NCI-H748 (cell line): ENCODE results near the gene HRH3.

Experiments used
- DNase-seq: peaks from one replicate; lab custom pipeline; 2025; ENCODE audit not compliant: unreplicated experiment; lab: John Stamatoyannopoulos, UW

Gene HRH3

DNA sequence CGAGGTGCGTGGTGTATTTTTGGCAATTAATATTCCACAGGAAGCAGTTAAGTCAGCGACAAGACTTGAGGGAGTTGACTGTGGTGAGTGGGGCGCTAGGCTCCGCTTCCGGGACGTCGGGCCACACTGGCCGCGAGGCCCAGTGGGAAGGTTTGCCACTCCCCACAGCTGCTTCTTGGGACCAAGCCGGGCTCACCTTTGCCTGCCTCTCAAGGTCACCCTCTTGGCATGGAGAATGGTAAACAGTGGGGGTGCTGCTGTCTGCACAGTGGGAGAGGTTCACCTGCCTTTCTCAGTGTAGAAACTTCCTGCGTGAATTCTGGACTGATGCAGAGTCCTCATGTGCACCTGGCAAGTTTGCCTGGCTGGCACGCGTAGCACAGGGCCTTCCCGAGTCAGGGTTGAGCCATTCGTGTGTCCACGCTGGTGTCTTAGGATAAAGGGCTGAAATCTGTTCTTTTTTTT, 24.6 kb upstream of the HRH3 start:
- no peak for DNase-seq

DNA sequence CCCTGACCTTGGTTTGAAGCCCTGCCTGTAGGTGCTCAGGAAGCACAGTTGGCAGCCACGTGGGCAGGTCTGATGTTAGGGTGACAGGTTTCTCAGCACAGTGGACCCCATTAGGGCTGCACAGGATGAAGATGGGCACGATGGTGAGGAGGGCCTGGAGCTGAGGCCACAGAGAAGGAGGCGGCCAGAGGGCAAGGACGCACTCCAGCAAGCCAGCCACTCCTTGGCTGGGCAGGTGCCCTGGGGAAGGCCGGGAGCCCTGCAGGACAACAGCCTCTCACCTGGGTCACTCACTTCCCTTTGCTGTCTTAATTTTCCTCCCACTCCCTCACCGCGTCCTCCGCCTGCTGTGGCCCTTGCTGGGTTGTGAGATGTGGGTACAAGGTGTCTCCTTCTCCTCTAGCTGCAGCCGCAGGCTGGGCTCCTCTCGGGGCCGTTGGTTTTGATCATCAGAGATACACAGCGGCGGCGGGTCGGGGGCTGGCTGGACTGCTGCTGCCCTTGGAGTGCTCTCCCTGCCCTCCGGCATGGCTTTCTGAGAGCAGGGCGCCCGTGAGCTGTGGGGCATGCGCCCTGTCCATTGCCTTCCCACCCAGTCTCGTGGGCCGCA, 23.9 kb upstream of the HRH3 start:
- no peak for DNase-seq

- DNase-seq: no peak
Measured at GRCh38 chr20:62243106-62243505, 23.0 kb upstream of the HRH3 start.

DNA sequence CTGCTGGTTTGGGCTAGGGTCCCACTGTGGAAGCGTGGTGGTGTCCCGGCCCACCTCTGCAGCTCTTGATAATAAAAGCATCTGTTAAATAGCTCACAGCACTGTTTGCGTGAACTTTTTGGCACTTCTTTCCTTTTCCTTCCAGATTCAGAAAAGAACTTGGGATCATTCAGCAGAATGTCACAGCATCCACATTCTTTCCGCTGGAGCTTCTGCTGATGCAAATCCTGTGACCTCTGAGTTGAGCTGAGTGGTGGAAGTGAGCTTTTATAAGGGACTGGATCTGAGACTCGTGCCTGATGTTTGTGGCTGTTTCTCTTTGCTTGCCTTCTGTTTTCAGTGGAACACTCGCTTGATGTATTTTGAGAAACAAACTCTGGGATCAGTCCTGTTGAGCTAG, 22.1 kb upstream of the HRH3 start:
- no peak for DNase-seq

GRCh38 chr20:62241506-62241905, 21.4 kb upstream of the HRH3 start:
- no peak for DNase-seq

GRCh38 chr20:62240020-62240685, 20.1 kb upstream of the HRH3 start:
- DNase-seq: no peak

DNA sequence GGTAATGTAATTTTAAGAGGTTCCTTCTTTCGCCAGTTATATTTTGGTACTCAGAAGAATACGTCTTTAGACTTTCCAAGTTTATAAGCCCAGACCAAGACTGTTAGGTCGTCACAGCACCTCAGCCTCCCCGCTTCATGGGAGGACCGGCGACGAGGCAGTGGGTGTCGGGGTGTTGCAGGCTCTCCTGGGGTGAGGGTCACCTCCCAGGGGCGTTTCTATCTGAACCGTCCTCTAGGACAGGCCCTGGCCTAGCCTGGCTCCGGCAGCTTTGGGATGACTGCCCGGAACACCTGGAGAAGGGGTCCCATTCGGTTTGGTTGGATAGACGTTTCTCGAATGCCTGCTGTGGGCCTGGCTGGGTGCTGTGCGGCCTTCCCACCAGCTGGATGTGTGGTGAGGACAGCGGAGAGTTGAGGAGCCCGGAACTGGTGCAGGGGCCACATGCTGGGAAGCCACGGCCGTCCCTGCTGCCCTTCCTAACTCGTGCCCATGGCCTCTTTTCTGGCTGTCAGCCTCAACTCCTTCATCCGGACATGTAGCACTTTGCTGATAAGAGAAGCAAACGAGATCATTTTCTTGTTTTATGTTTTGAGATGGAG, 19.3 kb upstream of the HRH3 start:
- no peak for DNase-seq

- DNase-seq: peak; percentile 44
Measured at GRCh38 chr20:62238569-62239277, 18.6 kb upstream of the HRH3 start.

DNA sequence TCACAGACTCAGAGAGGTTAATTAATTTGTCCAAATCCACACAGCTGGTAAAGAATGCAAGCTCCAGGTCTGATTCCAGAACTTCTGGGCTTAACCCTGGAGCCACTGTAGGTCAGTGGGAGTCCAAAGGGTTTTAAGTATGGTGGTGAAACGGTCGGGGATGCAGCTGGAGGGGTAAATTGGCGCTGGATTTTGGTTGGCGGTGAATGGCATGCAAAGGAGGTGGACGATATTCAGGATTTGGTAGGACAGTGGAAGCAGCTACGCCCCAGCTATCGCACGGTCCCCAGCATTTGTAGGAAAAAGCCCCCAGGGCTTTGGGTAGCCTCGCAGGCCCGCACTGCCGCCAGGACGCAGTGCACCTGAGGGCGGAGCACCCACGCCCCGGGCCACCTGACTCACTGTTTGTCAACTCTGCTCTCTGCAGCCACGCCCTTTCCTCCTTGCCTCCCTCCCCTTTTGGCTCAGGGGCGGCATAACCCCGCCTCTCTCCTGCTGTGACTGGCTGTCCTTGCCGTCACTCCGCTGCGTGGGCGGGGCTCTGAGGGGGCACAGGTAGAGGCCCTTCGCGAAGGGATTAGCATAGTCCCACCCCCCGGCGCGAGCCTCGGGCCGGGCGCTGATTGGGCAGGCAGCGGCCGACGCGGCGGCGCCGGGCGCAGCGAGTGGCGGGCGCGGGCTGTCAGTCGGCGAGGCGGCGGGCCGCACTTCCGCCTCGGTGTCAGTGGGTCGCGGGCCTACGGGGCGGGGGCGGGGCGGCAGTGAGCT, 17.9 kb upstream of the HRH3 start, which contains the start of gene OSBPL2:
TSS of gene OSBPL2 (plus strand) at position 721 of the 768 bp plus-strand sequence. CDS start 17,664 bp downstream, outside the sequence.
- DNase-seq: peak; percentile 96

DNA sequence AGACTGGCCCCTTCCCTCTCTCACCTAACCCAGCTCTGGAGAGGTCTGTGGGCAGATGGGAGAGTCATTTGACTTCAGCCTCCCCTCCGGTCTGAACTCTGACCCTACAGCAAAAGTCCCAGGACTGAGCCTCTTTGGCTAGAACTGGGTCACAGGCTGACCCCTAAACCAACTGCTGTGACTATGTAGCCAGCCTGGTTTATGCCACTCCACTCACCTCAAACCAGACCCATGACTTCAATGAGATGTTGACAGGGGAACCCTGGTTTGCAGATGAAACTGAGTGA, 17.4 kb upstream of the HRH3 start:
- no peak for DNase-seq

- peak; percentile 73 for DNase-seq
Measured at GRCh38 chr20:62236766-62237513, 16.9 kb upstream of the HRH3 start.

DNA sequence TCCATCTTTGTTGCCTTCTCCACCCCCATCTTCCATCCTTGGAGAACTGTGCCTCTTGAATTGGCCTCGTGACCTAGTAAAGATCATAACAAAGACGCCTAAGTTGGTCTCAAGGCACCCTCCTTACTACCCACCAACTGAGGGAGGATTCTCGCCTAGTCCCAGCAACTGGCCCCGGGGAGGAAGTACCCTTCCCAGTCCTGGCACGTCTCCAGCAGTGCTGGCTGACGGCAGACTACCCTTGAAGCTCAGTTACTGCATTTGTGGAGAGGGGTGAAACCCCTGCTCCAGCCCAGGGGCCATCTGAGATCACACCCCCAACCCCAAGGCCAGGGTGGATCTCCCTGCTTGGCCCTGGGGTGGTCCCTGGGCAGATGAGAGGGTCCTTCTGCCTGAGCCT, 16.1 kb upstream of the HRH3 start:
- no peak for DNase-seq

GRCh38 chr20:62235777-62236157, 15.7 kb upstream of the HRH3 start:
- DNase-seq: no peak

DNA sequence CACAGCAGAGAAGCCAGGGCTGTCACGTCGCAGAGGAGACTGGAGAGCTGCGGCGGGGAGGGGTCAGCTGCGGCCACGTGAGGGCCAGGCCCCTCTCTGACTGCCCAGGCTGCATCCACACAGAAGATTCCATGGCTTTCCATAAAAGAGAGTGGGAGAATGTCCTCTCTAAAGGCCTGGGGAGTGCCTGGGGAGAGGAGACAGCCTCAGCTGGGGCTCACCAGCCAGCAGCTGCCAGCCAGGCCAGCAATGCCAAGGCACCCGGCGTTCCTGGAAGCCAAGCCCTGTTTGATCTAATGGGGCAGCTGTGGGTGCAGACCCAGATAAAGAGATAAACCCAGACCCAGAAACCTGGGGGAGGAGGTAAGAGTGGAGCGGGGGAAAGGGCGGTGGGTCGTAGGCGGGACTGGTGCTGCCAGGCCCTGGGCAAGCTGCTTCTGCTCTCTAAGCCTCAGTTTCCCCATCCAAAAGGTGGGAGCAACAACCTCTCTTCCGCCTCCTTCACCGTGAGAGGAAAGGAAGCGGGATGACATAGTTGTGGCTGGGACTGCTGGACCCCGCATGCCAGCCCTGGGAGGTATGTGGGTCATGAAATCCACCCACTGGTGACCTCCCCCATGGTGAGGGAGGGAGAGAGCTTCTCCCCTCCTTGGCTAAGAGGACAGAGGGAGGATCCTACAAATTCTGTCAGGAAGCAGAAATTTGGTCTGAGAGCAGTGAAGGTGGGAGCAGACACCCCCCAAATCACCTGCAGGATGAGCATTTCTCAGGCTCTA, 15.1 kb upstream of the HRH3 start:
- DNase-seq: no peak

- DNase-seq: no peak
Measured at GRCh38 chr20:62234339-62234738, 14.3 kb upstream of the HRH3 start.

GRCh38 chr20:62233684-62234083, 13.6 kb upstream of the HRH3 start:
- no peak for DNase-seq

DNA sequence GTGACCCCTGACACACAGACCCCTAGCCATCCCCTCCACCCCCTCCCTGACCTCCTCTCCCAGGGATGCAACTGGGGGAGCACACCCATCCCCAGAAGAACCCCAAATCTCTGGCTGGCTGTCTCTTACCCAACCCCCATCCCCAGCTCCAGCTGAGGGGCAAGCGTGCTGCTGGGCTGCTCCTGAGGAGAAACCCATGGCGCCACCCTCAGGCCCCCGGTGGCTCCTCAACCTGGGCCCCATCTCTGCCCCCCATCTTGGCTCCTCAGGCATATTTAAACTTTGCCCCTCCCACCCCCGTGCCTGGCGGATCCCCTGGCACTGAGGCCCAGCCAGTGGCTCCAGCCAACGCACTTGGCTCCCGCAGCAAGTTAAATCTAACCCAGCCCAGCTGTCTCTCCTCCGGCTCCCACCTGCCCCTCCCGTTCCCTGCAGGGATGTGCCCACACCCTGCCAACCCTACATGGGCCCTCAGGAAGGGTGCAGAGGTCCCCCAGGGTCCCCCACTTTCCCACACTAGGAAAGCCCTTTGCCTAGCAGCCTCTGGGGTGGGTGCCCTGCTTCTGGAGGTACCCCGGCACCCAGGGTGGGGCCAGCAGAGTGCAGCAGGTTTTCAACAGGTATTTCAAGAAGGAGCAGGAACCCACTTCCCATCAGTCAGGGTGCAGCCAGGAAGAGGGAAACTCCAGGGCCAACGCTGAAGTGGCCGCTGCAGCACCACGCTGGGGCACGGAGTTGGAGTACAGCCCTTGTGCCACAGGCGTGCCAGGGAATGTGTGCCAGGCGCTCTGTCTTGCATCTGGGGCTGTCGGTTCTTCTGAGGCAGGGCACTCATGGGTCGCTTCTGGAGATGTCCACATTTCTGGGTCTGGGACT, 12.9 kb upstream of the HRH3 start:
- DNase-seq: no peak

GRCh38 chr20:62232194-62232593, 12.1 kb upstream of the HRH3 start:
- DNase-seq: no peak

GRCh38 chr20:62231292-62231691, 11.2 kb upstream of the HRH3 start:
- DNase-seq: no peak
